ENCODE results near the gene ATF3.

ATF3 gene

GRCh38 chr1:212620293-212620692, 11.7 kb downstream of the ATF3 start:
- Histone ChIP-seq H3K4me1 (ENCODE audit: control insufficient read depth, insufficient read depth, low read length) (no peaks in the 10 kb centered on the region), H3K9me3 (ENCODE audit: control insufficient read depth in 2 of 2, low read length in 2 of 2) (no peaks in the 10 kb centered on the region), H3K9ac (ENCODE audit: low read length in 2 of 2) (no peak overlapping the region), H3K27ac (ENCODE audit: low read length) (no peak overlapping the region), H3K27me3 (ENCODE audit: control insufficient read depth in 1 of 2, insufficient read depth in 2 of 2, low read length in 2 of 2) (no peaks in the 10 kb centered on the region), H3K4me3 (ENCODE audit: low read length in 2 of 2) (no peak overlapping the region), H3K36me3 (ENCODE audit: control insufficient read depth in 2 of 2, insufficient read depth in 2 of 2, low read length in 2 of 2) (peaks cover 39 to 42% of the 10 kb centered on the region in 2 donors)

GRCh38 chr1:212621043-212621948, 12.7 kb downstream of the ATF3 start:
- Histone ChIP-seq H3K4me3 (ENCODE audit: low read length in 2 of 2) (no peak overlapping the region), H3K9me3 (ENCODE audit: control insufficient read depth in 2 of 2, low read length in 2 of 2) (no peaks in the 10 kb centered on the region), H3K27ac (ENCODE audit: low read length) (no peak overlapping the region), H3K9ac (ENCODE audit: low read length in 2 of 2) (no peak overlapping the region), H3K4me1 (ENCODE audit: control insufficient read depth, insufficient read depth, low read length) (no peaks in the 10 kb centered on the region), H3K36me3 (ENCODE audit: control insufficient read depth in 2 of 2, insufficient read depth in 2 of 2, low read length in 2 of 2) (peaks cover 37 to 38% of the 10 kb centered on the region in 2 donors), H3K27me3 (ENCODE audit: control insufficient read depth in 1 of 2, insufficient read depth in 2 of 2, low read length in 2 of 2) (no peaks in the 10 kb centered on the region)

- H3K4me3 ChIP-seq (ENCODE audit: low read length in 2 of 2) = no peak overlapping the region
- no peaks in the 10 kb centered on the region for H3K27me3 ChIP-seq (ENCODE audit: control insufficient read depth in 1 of 2, insufficient read depth in 2 of 2, low read length in 2 of 2)
- H3K9ac ChIP-seq (ENCODE audit: low read length in 2 of 2) = no peak overlapping the region
- no peaks in the 10 kb centered on the region for H3K9me3 ChIP-seq (ENCODE audit: control insufficient read depth in 2 of 2, low read length in 2 of 2)
- H3K4me1 ChIP-seq (ENCODE audit: control insufficient read depth, insufficient read depth, low read length) = no peaks in the 10 kb centered on the region
- H3K27ac ChIP-seq (ENCODE audit: low read length) = no peak overlapping the region
- peaks cover 32% of the 10 kb centered on the region in 2 donors for H3K36me3 ChIP-seq (ENCODE audit: control insufficient read depth in 2 of 2, insufficient read depth in 2 of 2, low read length in 2 of 2)
Measured at GRCh38 chr1:212621949-212622305, 13.4 kb downstream of the ATF3 start.

- Histone ChIP-seq H3K36me3 (ENCODE audit: control insufficient read depth in 2 of 2, insufficient read depth in 2 of 2, low read length in 2 of 2) (peaks cover 27% of the 10 kb centered on the region in 2 donors), H3K9ac (ENCODE audit: low read length in 2 of 2) (no peak overlapping the region), H3K4me1 (ENCODE audit: control insufficient read depth, insufficient read depth, low read length) (no peaks in the 10 kb centered on the region), H3K4me3 (ENCODE audit: low read length in 2 of 2) (no peak overlapping the region), H3K27me3 (ENCODE audit: control insufficient read depth in 1 of 2, insufficient read depth in 2 of 2, low read length in 2 of 2) (no peaks in the 10 kb centered on the region), H3K9me3 (ENCODE audit: control insufficient read depth in 2 of 2, low read length in 2 of 2) (no peaks in the 10 kb centered on the region), H3K27ac (ENCODE audit: low read length) (no peak overlapping the region)
Measured at GRCh38 chr1:212622467-212622866, 13.9 kb downstream of the ATF3 start.

- peaks cover 23 to 24% of the 10 kb centered on the region in 2 donors for H3K36me3 ChIP-seq (ENCODE audit: control insufficient read depth in 2 of 2, insufficient read depth in 2 of 2, low read length in 2 of 2)
Measured at GRCh38 chr1:212622906-212623305, 14.3 kb downstream of the ATF3 start.

GRCh38 chr1:212623603-212624002, 15.0 kb downstream of the ATF3 start:
- H3K4me1 ChIP-seq (ENCODE audit: control insufficient read depth, insufficient read depth, low read length) = no peaks in the 10 kb centered on the region
- peaks cover 16 to 17% of the 10 kb centered on the region in 2 donors for H3K36me3 ChIP-seq (ENCODE audit: control insufficient read depth in 2 of 2, insufficient read depth in 2 of 2, low read length in 2 of 2)
- H3K27ac ChIP-seq (ENCODE audit: low read length) = no peak overlapping the region
- H3K9me3 ChIP-seq (ENCODE audit: control insufficient read depth in 2 of 2, low read length in 2 of 2) = no peaks in the 10 kb centered on the region
- H3K9ac ChIP-seq (ENCODE audit: low read length in 2 of 2) = no peak overlapping the region
- no peaks in the 10 kb centered on the region for H3K27me3 ChIP-seq (ENCODE audit: control insufficient read depth in 1 of 2, insufficient read depth in 2 of 2, low read length in 2 of 2)
- H3K4me3 ChIP-seq (ENCODE audit: low read length in 2 of 2) = no peak overlapping the region

More at GRCh38 chr1:212622906-212623305, 14.3 kb downstream of the ATF3 start:
- H3K27me3 ChIP-seq (ENCODE audit: control insufficient read depth in 1 of 2, insufficient read depth in 2 of 2, low read length in 2 of 2) = no peaks in the 10 kb centered on the region
- H3K9ac ChIP-seq (ENCODE audit: low read length in 2 of 2) = no peak overlapping the region
- no peak overlapping the region for H3K4me3 ChIP-seq (ENCODE audit: low read length in 2 of 2)
- no peaks in the 10 kb centered on the region for H3K4me1 ChIP-seq (ENCODE audit: control insufficient read depth, insufficient read depth, low read length)
- no peak overlapping the region for H3K27ac ChIP-seq (ENCODE audit: low read length)
- no peaks in the 10 kb centered on the region for H3K9me3 ChIP-seq (ENCODE audit: control insufficient read depth in 2 of 2, low read length in 2 of 2)

- no peak overlapping the region for H3K9ac ChIP-seq (ENCODE audit: low read length in 2 of 2)
- no peak overlapping the region for H3K4me3 ChIP-seq (ENCODE audit: low read length in 2 of 2)
- no peaks in the 10 kb centered on the region for H3K9me3 ChIP-seq (ENCODE audit: control insufficient read depth in 2 of 2, low read length in 2 of 2)
- no peak overlapping the region for H3K27ac ChIP-seq (ENCODE audit: low read length)
- H3K36me3 ChIP-seq (ENCODE audit: control insufficient read depth in 2 of 2, insufficient read depth in 2 of 2, low read length in 2 of 2) = peaks cover 3% of the 10 kb centered on the region in 2 donors
- H3K27me3 ChIP-seq (ENCODE audit: control insufficient read depth in 1 of 2, insufficient read depth in 2 of 2, low read length in 2 of 2) = no peaks in the 10 kb centered on the region
- no peaks in the 10 kb centered on the region for H3K4me1 ChIP-seq (ENCODE audit: control insufficient read depth, insufficient read depth, low read length)
Measured at GRCh38 chr1:212624976-212625501, 16.5 kb downstream of the ATF3 start.

- Histone ChIP-seq H3K27ac (ENCODE audit: low read length) (no peak overlapping the region), H3K4me3 (ENCODE audit: low read length in 2 of 2) (no peak overlapping the region), H3K9me3 (ENCODE audit: control insufficient read depth in 2 of 2, low read length in 2 of 2) (no peaks in the 10 kb centered on the region), H3K9ac (ENCODE audit: low read length in 2 of 2) (no peak overlapping the region), H3K27me3 (ENCODE audit: control insufficient read depth in 1 of 2, insufficient read depth in 2 of 2, low read length in 2 of 2) (no peaks in the 10 kb centered on the region), H3K4me1 (ENCODE audit: control insufficient read depth, insufficient read depth, low read length) (no peaks in the 10 kb centered on the region), H3K36me3 (ENCODE audit: control insufficient read depth in 2 of 2, insufficient read depth in 2 of 2, low read length in 2 of 2) (no peaks in the 10 kb centered on the region)
Measured at GRCh38 chr1:212625781-212626450, 17.4 kb downstream of the ATF3 start.

GRCh38 chr1:212628046-212628445, 19.5 kb downstream of the ATF3 start:
- Histone ChIP-seq H3K9ac (ENCODE audit: low read length in 2 of 2) (no peak overlapping the region), H3K4me3 (ENCODE audit: low read length in 2 of 2) (no peak overlapping the region), H3K9me3 (ENCODE audit: control insufficient read depth in 2 of 2, low read length in 2 of 2) (no peaks in the 10 kb centered on the region), H3K4me1 (ENCODE audit: control insufficient read depth, insufficient read depth, low read length) (no peaks in the 10 kb centered on the region), H3K36me3 (ENCODE audit: control insufficient read depth in 2 of 2, insufficient read depth in 2 of 2, low read length in 2 of 2) (no peaks in the 10 kb centered on the region), H3K27me3 (ENCODE audit: control insufficient read depth in 1 of 2, insufficient read depth in 2 of 2, low read length in 2 of 2) (no peaks in the 10 kb centered on the region), H3K27ac (ENCODE audit: low read length) (no peak overlapping the region)

- Histone ChIP-seq H3K27ac (ENCODE audit: low read length) (no peak overlapping the region), H3K9ac (ENCODE audit: low read length in 2 of 2) (no peak overlapping the region), H3K4me1 (ENCODE audit: control insufficient read depth, insufficient read depth, low read length) (no peaks in the 10 kb centered on the region), H3K36me3 (ENCODE audit: control insufficient read depth in 2 of 2, insufficient read depth in 2 of 2, low read length in 2 of 2) (no peaks in the 10 kb centered on the region), H3K27me3 (ENCODE audit: control insufficient read depth in 1 of 2, insufficient read depth in 2 of 2, low read length in 2 of 2) (no peaks in the 10 kb centered on the region), H3K4me3 (ENCODE audit: low read length in 2 of 2) (no peak overlapping the region), H3K9me3 (ENCODE audit: control insufficient read depth in 2 of 2, low read length in 2 of 2) (no peaks in the 10 kb centered on the region)
Measured at GRCh38 chr1:212628813-212629415, 20.4 kb downstream of the ATF3 start.
